HG03108 (cell line): ENCODE results near the gene MDFI.

ENCODE experiments used
- ATAC-seq: cut with Tn5 transposase; IDR thresholded peaks from one replicate; pipeline ENCODE4 v1.9.1; 2021; ENCODE audit warnings: moderate library complexity; ENCODE audit not compliant: unreplicated experiment

MDFI gene

DNA sequence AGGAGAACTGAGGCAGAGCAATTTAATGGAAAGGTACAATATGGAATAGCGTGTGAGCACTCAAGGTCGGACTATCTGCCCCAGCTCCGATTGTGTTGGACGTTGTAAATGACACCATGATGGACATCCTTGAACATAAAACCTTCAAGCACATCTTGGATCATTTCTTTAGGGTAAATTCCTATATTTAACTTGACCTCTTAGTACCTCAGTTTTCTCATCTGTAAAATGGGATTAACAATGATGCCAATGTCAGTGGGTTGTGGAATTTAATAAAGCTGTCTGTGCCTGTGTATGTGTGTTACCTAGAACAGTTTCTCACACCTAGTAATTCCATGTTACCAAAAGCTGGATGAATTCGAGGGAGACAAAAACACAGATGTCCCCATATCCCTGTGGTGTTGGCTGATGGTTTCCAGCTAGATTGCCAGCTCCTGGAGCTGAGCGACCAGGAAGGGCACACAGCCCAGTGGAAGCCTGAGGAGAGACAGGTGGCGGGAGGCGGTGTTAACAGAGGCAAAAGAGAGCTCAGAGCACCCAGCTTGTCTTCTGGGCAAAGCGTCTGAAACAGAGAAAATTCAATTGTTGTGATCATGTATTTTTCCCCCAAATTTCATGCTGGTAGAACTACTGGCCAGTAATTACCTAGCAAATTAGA lies 32.6 kb downstream of the MDFI start:
- ATAC-seq, result no peak

DNA sequence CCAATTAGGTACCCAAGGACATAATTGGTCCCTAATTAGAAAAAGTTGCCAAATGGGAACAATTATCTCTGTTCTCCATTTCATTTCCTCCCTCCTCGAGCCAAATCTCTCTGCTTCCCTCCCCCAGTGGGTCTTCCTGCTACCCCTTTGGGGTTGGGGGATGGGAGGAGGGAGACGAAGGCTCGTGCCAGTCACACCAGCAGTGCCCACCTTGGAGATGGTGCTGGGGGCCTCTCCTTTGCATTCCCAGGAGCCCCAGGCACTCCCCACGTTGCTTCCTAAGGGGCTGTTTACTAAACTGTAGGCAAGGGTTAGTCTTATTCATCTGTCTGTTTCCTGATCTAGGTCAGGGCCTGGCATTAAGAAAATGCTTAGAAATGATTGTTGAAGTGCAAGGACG lies 33.1 kb downstream of the MDFI start:
- ATAC-seq, result no peak

DNA sequence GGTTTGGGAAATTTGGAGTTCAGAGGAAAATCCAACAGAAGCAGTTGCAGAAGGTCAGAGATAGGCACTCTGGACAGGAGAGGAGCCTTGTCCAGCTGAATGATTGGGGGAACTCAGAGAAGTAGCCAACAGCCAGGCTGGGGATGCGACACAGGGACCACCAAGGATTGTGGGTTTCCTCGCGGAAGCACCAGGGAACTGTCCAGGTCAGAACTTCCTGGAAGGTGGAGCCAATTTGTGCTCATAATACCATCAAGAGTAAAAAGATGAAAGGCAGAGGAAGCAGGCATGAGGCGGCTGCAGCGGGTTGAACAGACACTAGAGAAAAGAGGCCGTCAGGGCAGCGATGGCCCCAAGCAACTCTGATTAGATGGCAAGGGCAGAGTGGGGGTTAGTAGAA lies 33.7 kb downstream of the MDFI start:
- no peak for ATAC-seq

DNA sequence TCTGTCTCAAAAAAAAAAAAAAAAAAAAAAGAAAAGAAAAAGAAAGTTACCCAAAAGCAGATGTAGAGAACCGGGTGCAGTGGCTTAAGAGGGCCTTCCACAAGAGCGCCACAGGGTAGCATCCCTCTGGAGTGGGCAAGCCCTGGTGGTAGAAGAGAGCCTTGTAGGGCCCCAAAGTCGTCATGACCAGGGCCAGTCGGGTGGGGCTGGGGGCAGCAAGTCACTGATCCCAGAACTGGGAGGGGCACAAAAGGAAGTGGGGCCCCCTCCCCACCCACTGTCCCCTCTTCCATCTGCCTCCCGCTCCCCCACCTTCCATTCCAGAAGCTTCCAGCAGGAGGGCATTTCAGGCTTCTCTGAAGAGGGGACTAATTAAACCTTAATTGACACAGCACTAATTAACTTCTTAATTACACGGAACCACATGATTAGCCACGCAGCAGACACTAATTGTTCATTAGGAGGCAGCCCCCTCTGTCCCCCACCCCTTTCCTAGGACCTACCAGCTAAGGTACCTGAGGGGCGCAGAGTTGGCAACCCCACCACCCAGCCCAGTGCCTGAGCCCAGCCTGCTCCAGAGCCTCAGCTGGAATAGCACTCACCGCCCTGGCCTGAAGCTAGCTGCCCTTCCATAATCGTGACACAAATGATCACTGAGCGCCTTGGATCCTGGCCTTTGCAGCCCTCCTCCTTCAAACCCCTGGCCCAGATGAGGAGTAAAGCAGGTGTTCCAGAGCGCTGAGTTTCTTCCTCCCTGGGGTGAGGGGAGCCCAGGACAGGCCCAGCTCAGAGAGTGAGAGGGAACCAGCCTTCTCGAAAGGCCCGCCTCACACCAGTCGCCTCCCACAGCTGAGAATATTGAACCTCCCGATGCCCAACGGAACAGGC lies 34.8 kb downstream of the MDFI start:
- ATAC-seq, result no peak

DNA sequence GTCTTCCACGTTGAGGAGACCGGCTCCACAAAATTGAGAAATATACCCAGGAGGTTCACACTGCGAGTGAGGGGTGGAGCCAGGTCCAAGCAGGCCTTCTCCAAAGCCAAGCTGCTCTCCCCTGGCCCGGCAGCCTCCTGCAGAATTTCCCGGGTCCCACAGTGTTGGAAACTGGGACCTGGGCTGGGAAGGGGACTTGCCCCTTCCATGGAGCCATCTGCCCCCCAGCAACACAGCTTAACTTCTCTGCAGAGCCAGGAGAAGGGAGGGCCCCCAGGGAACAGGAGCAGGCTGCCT lies 35.4 kb downstream of the MDFI start:
- ATAC-seq, result no peak

DNA sequence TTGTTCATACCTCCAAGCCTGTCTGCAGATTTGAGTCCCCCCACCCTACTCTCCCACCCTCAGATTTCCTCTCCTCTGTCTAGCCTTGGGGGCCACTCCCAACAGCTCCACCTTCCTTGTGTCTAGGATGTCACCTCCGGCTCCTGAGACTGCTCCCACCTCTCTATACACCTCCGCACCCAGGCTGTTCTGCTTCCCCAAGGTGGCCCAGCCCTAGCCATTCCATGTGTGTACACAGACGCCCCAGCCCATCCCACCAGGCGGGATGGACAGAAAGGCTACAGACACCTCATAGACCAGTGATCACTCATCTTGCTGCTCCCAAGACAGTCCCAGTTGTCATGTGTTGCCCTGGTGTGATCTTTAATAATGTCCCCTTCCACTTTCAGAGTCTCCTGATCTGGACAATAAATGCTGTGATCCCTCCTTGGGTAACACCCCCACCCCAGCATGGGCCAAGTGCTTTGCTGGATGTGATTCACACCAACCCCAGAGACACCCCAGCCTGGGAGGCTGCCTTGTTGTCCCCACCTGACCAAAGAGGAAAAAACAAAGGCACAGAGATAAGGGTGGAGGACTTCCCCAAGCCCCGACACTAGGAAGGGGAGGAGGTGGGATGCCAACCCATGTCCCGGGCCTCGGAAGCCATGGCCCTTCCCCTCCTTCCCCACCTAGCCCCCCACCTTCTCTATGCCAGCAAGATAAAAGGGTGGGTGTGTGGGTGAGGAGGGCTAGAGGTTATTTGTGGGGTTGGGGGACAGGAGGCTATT lies 36.1 kb downstream of the MDFI start:
- no peak for ATAC-seq

DNA sequence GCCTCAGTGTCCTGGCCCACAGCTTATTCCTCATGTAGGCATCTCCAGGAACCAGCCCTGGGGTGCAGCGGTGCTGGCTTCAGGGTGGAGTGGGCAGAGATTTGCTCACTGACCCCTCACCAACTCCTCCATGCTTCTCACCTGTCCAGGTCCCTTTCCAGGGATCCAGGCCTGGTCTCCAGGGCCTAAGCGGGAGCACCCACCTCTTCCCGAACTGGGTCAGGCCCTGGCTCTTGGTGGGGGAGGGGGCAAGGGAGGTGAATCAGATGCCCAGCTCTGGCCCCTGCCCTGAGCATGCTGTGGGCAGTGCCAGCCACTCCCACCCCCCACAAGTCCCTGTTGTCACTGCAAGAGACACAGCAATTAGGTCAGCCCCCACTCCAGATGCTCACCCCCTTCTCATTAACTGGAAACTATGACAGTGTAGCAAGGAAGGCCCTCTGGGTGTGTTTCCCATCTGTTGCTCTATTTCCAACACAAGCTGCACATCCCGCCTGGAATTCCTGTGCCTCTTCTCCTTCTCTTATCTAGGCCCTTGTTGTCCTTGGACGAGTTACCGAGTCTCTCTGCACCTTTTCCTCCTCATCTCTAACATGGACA lies 37.0 kb downstream of the MDFI start:
- ATAC-seq, result no peak

DNA sequence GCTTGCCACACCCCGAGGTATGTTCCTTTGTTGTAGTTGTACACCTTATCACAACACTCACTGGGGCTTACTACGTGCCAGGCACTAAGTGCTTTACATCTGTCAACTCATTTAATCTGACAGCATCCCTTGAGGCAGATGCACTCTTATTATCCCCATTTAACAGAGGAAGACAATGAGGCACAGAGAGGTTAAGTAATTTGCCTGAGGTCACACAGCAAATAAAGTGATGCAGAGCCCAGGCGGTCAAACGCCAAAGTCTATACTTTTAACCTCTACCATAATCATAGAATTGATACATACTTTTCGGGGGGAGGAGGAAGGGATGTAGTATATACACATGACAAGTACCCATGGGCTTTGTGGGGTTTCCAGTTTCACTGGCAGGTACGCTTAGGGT lies 37.7 kb downstream of the MDFI start:
- no peak for ATAC-seq

DNA sequence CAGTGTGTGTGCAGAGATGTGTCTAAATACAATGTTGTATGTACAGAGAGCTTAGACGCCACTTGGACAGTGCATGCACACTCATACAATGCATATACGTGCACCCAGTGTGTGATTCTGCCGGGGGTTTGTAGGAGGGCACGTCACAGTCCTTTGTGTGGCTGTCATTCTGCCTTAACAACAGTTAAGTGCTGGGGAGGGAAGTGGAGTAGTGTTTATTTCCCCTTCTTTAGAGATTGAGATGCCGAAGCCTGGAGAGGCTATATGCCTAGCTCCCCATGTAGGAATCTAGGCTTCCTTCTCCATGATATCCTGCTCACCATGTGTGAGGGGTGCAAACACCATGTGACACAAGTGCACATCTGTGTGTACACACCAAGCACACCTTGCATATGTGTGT lies 38.2 kb downstream of the MDFI start:
- no peak for ATAC-seq

DNA sequence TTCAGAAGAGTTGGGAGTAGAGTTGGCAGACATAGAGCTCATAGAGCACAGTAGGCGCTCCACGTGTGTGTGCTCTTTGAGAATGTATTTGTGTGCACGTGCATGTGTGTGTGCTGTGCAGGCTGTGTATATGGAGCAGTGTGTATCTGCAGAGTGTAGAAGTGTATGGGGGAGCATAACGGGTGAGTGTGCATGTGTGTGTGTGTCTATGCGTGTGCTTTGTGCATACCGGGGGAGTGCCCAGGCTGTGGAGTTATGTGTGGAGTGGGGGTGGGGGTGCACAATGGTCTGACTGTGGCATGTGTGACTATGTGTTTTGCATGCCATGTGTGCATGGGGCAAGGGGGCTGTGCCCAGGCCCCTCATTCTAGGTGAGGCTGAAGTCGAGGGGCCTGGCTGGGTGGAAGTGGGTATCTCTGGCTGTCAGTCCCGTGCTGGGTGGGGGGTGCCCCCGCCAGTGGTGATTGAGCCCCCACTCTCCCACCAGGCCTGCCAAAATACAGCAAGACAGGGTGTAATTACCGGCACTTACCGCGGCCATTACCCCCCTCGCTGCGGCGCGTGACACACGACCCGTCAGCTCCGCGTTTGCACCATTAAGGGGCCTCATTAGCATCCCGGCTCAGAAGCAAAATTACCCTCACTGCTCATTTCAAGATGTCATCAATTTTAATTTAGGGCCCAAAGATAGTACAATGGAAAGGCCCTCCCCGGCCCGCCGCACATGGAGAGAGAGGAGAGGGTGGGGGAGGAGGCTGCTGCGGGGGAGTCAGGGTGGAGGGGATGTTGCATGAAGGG lies 39.1 kb downstream of the MDFI start:
- no peak for ATAC-seq

DNA sequence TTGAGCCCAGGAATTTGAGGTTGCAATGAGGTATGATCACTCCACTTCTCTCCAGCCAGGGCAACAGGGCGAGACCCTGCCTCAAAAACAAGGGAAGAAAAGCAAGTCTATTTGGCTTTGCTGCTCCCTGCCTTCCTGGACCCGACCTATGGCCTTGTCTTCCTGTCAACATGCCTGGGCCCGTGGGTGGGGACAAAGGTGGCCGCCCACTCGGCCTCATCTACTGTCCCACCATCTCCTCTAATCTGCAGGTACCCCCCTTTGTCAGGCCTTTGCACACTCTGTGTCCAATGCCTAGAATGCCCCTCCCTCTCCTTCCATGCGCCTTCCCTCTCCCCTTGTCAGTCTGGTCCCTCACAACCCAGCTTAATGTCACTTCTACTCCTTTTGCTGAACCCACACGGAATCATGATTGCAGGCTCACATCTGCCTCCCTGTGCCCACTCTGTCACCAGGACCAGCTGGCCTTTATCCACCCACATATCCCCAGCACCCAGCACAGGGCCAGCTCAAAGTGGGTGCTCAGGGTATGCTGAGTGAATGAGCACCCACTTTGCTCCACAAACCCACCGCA lies 40.3 kb downstream of the MDFI start:
- ATAC-seq, result no peak

DNA sequence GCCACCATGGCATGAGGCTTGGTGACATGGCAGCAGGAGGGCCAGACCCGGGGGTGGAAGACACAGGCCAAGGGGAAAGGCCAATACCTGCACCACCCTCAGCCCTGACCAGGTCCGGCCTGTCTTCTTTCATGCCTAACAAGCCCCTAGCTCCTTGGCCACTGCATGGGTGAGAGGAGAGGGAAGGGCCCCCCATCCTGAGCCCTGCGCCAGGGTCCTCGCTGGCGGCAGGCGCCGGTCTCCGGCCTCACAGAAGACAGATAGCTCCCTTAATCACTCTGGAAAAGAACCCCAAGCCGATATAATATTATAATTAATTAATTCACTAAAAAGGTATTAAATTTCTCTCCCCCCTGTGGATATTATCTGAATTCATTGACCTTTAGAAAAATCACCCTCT lies 41.4 kb downstream of the MDFI start:
- ATAC-seq, result no peak

DNA sequence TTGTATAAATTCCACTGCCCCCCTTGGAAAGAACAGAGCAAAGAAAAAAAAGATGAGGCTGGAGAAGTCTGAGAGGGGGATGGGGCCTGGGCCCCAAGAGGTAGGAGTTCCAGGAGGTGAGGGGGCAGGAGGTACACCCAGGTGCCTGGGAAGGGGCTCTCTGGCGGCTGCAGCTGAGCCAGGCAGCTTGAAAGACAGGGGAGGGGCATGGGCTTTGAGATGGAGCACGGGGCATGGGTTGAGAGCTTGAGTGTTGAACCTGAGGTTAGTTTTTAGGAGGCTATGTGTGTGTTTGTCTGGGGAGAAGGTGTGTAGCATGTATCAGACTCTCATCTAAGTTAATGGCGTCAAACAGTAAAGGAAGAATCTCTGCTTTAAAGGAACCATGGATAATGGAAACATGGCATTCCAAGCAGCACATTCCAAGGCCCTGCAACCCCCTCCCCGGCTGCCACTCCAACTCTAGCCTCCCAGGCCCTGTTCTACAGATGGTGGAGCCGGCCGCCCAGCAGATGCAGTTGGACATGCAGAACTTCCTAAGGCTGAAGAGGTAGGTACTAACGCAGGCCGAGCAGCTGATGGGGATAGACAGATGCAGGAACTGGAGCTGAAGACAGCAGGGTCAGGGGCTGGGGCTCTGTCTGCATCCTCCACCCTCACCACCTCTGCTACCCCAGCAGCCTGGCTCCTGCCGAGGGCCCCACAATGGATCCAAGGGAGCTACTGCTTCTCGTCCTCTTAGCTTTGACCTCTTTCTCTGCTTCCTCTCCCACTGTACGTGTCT lies 42.1 kb downstream of the MDFI start:
- ATAC-seq, result no peak

DNA sequence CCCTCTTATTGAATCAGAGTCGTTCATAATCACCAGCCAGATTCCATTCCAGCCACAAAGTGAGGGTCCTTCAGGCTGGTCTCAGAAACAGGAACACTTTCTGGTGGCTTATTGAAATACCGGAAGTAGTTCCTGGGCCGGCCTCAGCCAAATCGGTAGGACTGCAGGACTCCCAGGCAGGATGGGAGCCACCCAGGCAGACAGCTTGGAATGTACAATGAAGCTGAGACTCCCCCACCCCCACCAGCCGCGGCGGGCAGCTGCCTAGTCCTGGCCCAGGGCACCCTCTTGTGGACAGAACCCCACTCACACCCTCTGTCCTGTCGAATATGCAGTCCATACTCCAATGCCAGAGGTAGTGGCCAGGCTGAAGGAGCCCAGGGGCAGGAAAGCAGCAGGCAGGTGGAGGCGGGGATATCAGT lies 43.8 kb downstream of the MDFI start:
- ATAC-seq, result peak; percentile 41

DNA sequence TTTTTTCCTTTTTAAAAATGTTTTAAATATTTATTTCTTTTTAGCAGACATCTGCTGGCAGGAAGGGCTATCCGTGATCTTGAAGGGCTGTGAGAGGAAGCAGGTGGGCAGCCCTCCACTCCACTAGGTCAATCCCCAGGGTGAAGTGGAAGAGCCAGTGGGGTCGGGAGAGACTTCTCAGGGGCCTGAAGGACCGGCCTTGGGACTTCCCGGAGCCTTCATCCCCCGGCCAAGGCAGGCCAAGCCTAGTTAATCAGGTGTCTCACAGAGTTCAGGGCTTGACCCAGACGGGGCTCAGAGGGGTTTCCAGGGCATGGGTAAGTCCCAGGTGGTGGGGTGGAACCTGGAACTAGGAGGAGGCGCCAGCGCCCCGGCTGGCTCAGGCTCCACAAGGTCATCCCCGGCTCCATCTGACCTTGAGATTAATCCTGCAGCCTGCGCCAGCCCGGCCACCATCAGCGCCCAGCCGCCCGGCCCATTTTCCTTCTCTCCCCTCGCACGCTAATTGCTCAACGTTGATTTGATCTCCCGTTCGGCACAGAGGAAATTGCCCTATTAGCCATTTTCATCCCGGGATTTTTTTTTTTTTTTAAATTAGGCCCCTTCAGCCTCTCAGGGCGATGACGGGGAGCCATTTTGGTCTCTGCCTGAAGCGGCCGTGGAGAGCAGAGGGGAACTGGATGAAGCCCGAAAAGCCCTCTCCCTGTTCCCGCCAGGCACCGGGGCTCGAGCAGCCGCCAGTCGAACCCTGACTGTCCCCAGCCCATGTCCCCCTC lies 44.4 kb downstream of the MDFI start:
- no peak for ATAC-seq

DNA sequence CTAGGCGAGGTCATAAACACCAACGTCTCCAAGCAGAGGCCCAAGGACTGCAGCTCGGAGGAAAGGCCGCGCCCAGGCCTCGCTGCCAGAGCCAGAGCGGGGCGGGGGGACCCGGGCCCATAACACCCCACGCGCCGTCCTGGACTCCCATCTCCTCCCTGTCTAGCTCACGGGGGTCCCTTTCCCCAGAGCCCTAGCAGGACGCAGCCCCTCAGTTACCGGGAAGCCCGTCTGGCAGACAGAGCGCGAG lies 44.9 kb downstream of the MDFI start:
- ATAC-seq, result no peak

DNA sequence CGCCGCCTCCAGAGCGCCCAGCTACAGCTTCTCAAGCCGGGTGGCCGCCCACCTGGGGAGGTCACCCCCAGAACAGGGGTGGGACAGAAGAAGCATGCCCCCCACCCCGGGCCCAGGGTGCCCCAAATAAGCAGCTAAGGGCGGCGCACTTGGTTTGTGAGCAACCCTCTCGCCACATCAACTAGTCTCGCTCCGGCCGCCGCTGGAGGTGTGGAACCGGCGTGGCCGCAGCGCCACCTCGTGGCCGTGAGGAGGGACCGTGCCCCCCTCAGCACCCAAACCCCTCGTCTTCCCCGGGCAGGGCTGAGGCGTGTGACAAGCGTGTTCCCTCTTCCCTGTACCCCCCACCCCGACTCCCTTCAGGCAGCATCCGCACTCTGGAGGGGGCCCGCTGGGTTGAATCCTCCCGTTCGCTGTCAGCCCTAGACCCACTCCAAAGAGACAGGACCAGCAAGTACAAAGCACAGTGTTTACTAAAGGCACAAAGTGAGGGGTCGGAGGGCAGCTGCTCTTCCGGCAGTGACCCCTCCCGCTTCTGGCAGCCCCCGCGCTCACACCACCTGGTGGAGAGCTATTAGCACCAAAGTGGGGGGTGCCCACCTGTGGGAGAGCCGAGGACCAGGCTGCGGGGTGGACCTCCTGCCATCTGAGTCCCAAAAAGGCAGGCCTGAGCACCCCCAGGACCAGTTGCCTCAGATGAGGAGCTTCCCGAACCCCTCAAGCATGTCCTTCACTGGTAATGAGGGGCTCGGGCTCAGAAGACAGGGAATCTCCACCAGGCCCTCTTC lies 45.4 kb downstream of the MDFI start:
- peak; percentile 48 for ATAC-seq
